CD4-positive, alpha-beta T cell treated with Interleukin-15 for 4 hours (primary cell): Measurements from ENCODE around the gene PPP1R2.
"Not testable (repeated sequence)": the region's sequence is repeated elsewhere in the genome, so short reads cannot be mapped to it uniquely, and the experiment has no call there.

ENCODE experiments used
- DNase-seq: peaks from one replicate; pipeline ENCODE4 v3.0.0-alpha.2; 2020; ENCODE audit warnings: low spot score

Gene PPP1R2

GRCh38 chr3:195537995-195538394 is 5.1 kb downstream of the PPP1R2 start:
- peak; percentile 58 for DNase-seq

DNA sequence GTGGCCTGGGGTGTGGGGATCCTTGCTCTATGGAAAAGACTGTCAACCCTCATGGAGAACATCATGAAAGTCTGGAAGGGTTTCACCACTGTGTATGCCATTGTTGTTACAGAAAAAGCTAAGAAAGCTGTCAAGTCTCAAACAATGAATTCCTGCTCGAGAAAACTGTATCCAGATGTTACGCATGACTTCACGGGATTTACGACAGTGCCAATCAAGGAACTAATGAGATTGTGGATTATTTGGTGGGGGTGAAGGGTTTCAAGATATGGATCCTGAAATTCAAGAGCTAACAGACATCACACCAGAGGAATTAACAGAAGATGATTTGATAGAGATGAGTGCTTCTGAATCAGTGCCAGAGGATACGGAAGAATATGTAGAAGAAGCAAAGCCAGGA is 7.8 kb downstream of the PPP1R2 start:
- no peak for DNase-seq

DNA sequence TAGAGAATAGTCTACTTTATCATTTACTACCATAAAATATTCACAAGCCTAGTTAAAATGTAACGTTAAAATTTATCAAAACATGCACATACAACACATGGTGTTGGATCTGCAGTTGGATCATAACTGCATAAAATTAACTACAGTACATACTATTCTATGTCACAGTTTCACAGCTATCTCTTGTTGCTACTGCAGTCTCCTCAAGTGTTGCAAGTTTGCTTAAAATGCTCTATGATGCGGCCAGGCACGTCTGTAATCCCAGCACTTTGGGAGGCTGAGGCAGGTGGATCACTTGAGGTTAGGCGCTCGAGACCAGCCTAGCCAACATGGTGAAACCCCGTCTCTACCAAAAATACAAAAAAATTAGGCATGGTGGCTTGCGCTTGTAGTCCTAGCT is 10.3 kb downstream of the PPP1R2 start:
- DNase-seq, result no peak

DNA sequence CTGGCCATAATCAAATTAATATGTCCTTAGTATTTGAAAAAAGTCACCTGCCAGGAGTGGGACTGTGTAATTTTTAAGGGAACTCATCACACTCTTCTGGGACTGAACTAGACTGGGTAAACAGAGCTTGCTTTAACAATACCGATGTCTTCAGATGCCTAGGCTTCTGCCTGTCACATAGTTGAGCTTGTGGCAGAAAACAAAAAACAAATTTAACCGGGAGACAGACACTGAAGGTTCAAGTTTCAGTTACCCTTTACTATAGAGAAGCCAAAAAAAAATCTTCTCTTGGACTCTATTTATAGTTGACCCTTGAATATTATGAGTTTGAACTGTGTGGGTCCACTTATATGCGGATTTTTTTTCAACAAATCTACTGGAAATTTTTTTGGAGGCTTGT is 10.8 kb downstream of the PPP1R2 start:
- no peak for DNase-seq

DNA sequence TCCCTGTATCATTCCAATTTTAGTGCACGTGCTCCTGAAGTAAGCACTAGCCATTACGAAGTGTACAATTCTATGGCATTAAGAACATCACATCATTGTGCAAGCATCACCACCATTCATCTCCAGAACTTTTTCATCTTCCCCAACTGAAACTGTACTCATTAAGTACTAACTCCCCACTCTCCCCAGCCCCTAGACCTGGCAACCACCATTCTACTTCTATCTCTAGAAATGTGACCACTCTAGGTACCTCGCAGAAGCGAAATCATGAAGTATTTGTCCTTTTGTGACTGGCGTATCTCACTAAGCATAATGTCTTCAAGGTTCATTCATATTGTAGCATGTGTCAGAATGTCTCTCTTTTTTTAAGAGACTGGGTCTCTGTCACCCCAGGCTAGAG is 11.4 kb downstream of the PPP1R2 start:
- no peak for DNase-seq

DNA sequence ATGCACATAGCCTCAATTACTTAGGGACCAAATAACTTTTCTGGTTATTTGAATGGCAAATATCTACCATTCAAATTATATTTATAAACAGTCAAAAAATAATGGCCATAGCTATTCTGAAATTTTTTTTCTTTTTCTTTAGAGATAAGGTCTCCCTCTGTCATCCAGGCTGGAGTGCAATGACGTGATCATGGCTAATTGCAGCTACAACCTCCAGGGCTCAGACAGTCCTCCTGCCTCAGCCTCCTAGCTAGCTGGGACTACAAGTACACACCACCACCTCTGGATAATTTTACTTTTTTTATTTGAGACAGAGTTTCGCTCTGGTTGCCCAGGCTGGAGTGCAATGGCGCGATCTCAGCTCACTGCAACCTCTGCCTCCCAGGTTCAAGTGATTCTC is 16.6 kb downstream of the PPP1R2 start:
- no peak for DNase-seq

GRCh38 chr3:195524171-195524896 is 18.8 kb downstream of the PPP1R2 start:
- DNase-seq, result peak; percentile 40

DNA sequence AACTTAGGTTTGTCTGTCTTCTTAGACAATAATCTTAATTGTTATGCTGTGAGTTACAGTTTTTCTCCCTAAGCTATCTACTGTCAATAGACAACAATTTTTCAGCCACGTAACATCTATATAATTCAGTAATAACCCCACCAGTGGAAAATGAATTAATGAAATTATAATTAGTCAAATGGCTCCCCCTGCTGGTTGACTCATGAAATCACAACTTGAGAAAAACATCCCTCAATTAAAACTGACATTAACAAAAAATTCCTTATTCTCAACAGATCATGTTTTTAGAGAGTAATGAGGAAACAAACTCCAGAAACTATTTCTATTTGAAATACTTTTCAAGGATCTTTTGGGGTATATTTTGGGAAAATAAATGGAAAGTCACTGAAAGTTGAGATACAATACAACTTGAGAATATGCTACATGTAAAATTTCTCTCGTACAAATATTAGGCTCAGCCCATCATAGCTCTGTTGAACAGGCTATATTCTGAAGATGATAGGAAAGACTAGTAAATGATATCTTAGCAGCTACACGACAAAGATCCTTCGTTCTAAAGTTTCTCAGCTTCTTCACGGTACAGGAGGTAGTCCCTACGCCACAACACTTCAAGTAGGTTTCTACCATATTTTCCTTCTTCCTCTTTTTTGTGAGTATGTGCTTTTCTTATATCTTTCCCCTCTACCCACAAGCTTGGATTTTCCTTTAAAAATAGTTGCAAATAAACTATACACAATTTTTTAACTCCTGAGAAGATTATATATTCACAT is 20.7 kb downstream of the PPP1R2 start:
- DNase-seq, result peak; percentile 58

GRCh38 chr3:195517030-195517429 is 26.1 kb downstream of the PPP1R2 start:
- no peak for DNase-seq

DNA sequence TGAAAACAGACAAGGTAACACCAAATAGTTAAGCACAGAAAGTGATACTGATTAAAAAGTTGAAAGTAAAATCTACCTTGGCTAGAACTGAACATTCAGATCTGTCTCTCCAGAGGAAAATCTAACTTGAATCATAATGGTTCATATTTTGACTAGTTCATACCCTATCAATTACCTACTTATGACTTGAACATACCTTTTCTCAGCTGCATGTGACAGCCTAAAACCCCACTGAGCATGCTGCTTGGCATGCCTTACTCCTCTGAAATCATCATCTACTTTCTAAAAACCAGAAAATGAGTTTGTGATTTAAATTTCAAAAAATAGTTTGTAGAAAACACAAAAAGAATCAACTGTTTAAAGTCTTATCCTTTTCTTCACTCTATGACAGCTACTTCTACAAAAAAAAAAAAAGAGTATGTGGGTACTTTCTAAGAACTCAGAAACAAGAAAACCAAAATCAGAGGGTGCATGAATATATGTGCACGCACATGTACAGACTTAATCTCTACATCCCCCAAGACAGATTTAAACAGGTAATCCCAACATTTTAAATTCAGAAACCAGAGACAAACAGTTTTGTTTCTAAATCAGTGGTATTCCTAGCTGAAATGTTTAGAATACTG is 28.4 kb downstream of the PPP1R2 start:
- not testable (repeated sequence) for DNase-seq

DNA sequence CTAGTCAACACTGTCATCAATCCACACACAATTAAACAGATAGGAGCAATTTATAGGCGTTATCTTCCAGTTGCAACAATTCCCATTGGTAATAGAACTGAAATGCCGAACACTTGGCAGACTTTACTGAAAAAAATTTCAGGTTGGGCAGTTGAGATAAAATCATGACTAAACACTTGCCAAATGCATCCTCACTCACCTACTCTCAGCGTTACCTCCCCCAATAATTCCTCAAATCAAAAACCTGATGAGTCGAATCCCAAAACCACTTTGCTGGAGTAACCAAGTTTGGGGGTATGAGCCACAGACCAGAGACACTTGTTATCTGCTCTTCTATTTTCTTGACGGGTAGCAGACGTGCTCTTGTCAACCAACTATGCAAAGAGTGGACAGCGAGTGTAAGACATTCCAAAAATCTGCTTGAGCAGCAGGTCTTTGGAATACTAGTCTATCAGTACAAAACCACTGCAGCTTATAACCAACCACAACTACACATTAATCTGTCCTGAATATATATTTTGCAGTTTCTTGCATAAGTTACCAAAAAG is 30.3 kb downstream of the PPP1R2 start:
- DNase-seq, result no peak

DNA sequence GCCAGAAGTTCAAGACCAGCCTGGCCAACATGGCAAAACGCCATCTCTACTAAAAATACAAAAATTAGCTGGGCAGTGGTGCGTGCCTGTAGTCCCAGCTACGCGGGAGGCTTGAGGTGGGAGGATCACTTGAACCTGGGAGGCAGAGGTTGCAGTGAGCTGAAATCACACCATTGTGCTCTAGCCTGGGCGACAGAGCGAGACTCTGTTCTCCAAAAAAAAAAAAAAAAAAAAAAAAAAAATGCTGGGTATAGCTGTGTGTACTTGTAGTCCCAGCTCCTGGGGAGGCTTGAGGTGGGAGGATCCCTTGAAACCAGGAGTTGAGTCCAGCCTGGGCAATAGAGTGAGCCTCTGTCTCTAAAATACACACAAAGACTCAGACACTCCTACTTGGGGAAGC is 32.0 kb downstream of the PPP1R2 start:
- no peak for DNase-seq

- DNase-seq, result no peak
Observed at GRCh38 chr3:195508185-195508584, 34.9 kb downstream of the PPP1R2 start.

DNA sequence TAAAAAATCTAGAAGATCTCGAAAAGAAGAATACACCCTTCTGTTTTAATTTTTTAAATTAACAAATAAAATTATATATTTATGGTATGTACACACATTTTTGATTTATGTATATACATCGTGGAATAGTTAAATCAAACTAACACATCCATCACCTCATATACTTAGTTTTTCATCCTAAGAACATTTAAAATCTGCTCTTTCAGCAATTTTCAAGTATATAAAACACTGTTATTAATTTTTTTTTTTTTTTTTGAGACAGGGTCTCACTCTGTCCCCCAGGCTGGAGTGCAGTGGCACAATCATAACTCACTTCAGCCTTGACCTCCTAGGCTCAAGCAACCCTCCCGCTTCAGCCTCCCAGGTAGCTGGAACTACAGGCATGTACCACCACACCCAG is 67.5 kb downstream of the PPP1R2 start:
- DNase-seq, result no peak

DNA sequence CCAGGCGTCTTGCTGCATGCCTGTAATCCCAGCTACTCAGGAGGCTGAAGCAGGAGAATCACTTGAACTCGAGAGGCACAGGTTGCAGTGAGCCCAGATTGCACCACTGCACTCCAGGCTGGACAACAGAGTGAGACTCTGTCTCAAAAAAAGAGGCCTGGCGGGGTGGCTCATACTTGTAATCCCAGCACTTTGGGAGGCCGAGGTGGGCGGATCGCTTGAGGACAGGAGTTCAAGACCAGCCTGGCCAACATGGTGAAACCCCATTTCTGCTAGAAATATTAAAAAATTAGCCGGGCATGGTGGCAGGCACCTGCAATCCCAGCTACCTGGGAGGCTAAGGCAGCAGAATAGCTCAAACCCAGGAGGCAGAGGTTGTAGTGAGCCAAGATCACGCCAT is 68.0 kb downstream of the PPP1R2 start:
- DNase-seq, result not testable (repeated sequence)

- no peak for DNase-seq
Observed at GRCh38 chr3:195468841-195469240, 74.3 kb downstream of the PPP1R2 start.

- no peak for DNase-seq
Observed at GRCh38 chr3:195468391-195468776, 74.7 kb downstream of the PPP1R2 start.

- no peak for DNase-seq
Observed at GRCh38 chr3:195467641-195468390, 75.3 kb downstream of the PPP1R2 start.

DNA sequence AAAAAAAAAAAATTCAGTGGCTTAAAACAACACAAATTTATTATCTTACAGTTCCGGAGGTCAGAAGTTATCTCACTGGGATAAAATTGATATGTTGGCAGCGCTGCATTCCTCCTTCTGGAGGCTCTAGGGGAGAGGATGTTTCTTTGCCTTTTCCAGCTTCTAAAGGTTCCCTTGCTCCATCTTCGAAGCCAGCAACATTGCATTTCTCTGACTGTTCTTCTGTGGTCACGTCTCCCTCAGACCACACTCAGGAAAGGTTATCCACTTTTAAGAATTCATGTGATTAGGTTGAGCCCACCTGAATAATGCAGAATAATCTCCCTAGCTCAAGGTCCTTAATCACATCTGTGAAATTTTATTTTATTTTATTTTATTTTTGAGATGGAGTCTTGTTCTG is 76.9 kb downstream of the PPP1R2 start:
- no peak for DNase-seq
